HG03280 (cell line): ENCODE measurements around the gene LRCH3.

Experiments used
- ATAC-seq: cut with Tn5 transposase; IDR thresholded peaks from one replicate; pipeline ENCODE4 v1.9.1; 2021; ENCODE audit warnings: mild to moderate bottlenecking, moderate library complexity; ENCODE audit not compliant: unreplicated experiment

LRCH3 gene

GRCh38 chr3:197791113-197791891 is at the start of gene LRCH3:
Gene LRCH3 (plus strand): TSS chr3:197791254. CDS start chr3:197791279, 25 bp downstream.
- ATAC-seq = peak; percentile 86

DNA sequence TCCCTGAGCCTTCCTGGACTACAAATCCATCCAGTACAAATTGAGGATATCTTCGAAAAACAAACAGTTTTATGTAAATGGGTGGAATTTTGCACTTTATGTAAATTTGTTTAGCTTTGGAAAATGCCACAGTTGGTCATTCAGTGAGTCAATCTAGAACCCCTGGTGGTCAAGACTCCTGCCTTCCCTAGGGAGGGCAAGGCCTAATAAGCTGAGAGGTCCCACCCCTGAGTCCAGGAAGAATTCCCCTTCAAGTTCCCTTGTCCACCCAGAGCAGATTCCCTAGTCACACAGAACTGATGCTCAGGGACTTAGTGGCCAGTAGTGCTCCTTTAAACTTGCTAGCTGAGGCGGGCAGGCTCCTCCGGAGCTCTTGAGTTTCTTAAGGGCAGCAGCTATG is 48.3 kb upstream of the LRCH3 start:
- ATAC-seq = no peak

DNA sequence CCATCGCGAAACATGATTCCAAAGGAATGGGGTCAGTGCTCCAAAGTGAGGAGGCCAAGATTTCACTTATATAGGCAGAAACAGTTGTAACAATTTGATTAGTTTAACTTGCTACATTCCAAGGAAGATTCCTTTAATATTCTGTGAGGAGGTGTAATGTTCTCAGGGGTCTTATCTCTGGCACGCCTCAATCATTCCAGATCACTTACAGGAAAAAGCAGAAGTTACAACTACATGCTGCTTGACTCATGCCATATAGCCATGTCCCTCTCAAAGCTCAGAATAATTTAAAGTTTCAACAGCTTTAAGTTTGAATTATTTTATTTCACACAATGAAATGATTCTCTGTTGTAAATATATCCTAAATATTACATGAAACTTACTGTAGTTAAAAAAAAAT is 44.8 kb upstream of the LRCH3 start:
- ATAC-seq = no peak

- no peak for ATAC-seq
These were observed 44.2 kb upstream of the LRCH3 start for GRCh38 chr3:197746801-197747237.

DNA sequence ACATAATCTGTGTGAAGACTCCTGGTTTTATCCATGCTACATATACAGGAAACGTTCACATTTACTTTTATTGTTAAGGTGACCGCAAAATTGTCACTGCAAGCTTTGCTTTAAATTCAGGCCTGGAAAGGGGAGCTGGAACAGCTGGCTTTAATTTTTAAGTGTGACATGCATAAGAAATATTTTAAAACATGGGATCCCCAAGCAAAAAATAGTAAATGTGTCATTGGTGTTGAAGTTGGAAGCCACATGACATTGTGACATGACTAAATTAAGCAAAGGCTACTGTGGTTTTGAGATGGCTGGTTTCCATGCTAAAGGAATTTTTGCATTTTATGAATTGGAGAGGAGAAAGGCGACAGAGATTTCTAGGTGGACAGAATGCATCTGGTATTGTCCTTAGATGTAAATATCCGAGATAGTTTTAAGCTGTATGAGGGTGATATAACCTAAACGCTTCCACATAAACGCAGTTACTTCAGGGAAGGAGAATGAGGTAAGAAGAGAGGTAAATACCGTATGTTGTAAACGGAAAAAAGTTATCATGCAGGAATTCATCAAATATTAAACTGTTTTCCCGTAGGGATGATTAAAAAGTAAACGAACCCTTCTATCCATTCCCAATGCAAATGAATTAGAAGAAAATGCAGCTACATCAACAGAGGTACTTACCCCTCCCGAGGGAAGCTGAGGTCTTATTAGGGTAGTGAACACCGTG is 42.3 kb upstream of the LRCH3 start:
- ATAC-seq = no peak

- peak; percentile 32 for ATAC-seq
These were observed 41.8 kb upstream of the LRCH3 start for GRCh38 chr3:197749315-197749600.

DNA sequence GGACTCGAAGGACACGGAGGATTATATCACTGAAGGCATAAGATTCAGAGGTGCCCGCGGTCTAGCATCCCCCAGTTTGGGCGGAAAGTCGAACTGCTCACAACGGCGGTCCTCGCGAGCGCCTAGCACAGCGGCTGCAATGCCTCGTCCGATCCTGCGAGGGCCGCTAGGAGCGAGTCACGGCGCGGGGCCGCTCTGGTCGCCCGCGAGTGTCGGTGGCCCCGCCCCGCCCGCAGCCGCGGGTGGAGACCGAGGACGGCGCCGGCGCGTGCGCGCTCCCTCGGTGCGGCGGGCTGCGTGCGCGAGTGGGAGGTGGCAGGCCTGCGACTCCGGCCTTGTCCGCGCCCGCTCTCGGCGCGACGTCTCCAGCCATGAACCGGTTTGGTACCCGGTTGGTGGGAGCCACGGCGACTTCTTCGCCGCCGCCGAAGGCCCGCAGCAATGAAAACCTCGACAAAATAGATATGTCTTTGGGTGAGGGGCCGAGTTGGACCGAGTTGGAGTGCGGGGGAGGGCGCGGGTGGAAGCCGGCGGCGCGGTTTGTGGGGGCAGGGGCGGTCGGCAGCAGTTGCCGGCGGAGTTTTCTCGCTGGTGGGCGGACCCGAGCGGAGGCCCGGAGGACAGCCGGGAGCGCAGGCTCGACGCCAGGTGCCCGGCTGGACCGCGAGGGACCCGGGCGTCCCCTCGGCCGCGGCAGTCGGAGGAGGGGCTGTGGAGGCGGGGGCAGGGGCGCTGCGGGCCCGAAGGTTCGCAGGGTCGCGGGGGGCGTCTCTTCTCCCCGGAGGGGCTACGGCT is 41.3 kb upstream of the LRCH3 start, which contains the start of gene FYTTD1:
Gene FYTTD1 (plus strand): TSS at position 283 of the 795 bp plus-strand sequence. CDS start 89 bp downstream, at position 372.
- peak; percentile 80 for ATAC-seq

GRCh38 chr3:197750396-197750831 is 40.6 kb upstream of the LRCH3 start:
- peak; percentile 35 for ATAC-seq

GRCh38 chr3:197750858-197751737 is 40.0 kb upstream of the LRCH3 start:
- no peak for ATAC-seq

- no peak for ATAC-seq
These were observed 38.9 kb upstream of the LRCH3 start for GRCh38 chr3:197752107-197752506.

DNA sequence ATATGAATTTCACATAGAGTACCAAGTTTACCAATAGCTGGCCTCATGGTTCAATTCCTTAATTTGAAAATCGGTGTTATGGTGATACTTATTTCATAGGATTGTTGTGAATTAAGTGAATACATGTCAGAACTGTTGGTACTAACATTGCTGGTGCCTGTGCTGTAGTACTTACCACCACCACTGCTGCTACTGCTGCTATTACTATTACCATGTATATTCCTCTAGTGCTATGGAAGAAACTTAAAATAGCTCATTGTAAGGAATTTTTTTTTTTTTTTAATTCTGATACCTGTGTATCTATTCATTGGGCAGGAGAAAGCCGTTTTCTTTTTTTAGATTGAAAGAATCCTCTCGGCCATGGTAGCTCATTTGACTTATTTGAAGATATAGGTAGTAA is 37.8 kb upstream of the LRCH3 start:
- ATAC-seq = no peak

DNA sequence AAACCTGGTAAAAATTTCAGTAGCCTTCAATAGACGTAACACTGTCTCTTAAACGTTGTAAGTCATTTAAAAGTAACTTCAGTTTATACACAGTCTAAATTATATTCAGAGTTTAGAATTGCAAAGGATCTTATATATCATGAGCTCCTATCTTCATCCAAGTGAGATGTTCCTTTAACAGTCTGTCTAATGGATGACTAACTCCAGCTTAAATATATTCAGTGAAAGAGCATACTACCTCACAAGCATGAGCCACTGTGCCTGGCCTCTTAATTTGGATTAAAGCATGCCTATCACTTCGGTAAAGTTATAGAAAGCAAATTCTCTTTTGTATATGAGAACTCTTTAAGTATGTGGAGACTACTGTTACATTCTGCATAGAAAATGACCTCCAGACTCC is 34.4 kb upstream of the LRCH3 start:
- no peak for ATAC-seq

DNA sequence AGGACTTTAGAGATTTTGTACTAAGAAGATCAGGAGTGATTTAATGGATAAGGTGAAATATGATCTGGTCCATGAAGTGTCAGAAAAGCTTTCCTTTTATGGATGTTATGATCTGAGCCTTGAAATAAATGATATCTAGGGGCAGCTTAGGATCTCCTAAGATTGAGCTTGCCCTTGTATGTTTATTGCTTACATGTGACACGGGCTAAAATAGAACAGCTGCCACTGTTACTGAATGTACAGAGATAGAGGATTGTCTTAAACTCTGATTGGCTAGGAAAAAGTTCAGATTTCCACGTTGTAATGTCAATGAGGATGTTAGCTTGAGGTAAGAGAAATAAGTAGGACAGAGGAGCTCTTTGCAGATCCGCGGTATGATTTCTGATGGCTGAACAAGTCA is 32.5 kb upstream of the LRCH3 start:
- ATAC-seq = no peak

DNA sequence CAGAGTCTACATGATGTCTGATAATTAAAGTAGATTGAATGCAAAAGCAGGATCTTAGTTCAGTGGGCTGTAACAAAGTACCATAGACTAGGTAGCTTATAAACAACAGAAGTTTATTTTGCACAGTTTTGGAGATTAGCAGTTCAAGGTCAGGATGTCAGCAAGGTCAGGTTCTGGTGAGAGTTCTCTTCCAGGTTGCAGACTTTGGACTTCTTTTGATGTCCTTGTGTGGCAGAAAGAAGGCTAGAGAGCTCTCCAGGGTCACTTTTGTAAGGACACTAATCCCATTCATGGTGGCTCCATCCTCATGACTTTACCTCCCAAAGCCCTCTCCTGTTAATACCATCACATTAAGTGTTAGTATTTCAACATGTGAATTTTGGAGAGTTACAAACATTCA is 29.3 kb upstream of the LRCH3 start:
- ATAC-seq = no peak

GRCh38 chr3:197775317-197775716 is 15.7 kb upstream of the LRCH3 start:
- ATAC-seq = no peak

- ATAC-seq = no peak
These were observed 8.8 kb upstream of the LRCH3 start for GRCh38 chr3:197782230-197782629.

- ATAC-seq = no peak
These were observed 7.0 kb upstream of the LRCH3 start for GRCh38 chr3:197784019-197784585.

- no peak for ATAC-seq
These were observed 3.6 kb upstream of the LRCH3 start for GRCh38 chr3:197787412-197787811.

DNA sequence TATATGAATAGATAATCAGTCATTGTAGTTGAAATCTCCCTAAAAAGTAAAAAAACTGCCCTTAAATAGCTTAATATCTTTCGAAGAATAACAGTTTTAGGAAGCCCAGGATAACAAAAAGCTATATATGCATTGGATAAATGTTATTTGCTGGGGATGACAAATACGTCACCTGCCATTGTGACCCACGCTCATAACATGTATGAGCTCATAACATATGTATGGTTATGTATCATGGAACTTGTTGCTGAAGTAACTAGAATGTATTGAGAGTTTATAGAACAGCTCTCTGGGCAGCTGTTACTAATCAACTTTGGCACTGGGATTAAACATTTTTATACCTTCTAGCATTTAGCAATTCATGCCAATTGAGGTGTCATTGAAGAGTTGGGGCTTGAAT is 1.7 kb upstream of the LRCH3 start:
- no peak for ATAC-seq

GRCh38 chr3:197790033-197790432 is 1.0 kb upstream of the LRCH3 start:
- no peak for ATAC-seq
